Vagina (tissue), 2 donors: ENCODE results near the gene PLEKHM3.

Experiments used
- CTCF ChIP-seq, 3 experiments: fragments of 450-650 bp in 2 of 3; fragments of 200-600 bp in 1 of 3; sonication (generic) in 1 of 3; IDR thresholded peaks; one replicate each; pipeline ENCODE4 v1.5.1; 2017 to 2019; ENCODE audit warnings: antibody characterized with exemption in 3 of 3, mild to moderate bottlenecking in 2 of 3, moderate library complexity in 2 of 3
- POLR2A ChIP-seq, 2 donors: fragments of 450-650 bp; IDR thresholded peaks; one replicate each; pipeline ENCODE4 v1.6.1; 2017; ENCODE audit warnings: antibody characterized with exemption in 2 of 2, mild to moderate bottlenecking in 2 of 2, moderate library complexity in 2 of 2
- POLR2AphosphoS5 ChIP-seq, 2 donors: sonication (generic); formaldehyde crosslinking; IDR thresholded peaks; one replicate each; pipeline ENCODE4 v1.9.0; 2017; ENCODE audit warnings: antibody characterized with exemption in 2 of 2, mild to moderate bottlenecking in 2 of 2, low read depth in 1 of 2; ENCODE audit not compliant: insufficient read depth in 1 of 2

GRCh38 chr2:207772081-207772843, 253.1 kb downstream of the PLEKHM3 start:
- no peak for TF ChIP-seq POLR2AphosphoS5 (IDR thresholded peaks at IDR 0.05; ENCODE audit: insufficient read depth in 1 of 2, low read depth in 1 of 2)
- TF ChIP-seq CTCF (IDR thresholded peaks at IDR 0.05) = no peak
- TF ChIP-seq POLR2A (IDR thresholded peaks at IDR 0.05) = no peak
